GM19455 (cell line): ENCODE data around the gene CPHXL2.

Source experiments
- ATAC-seq: cut with Tn5 transposase; IDR thresholded peaks from one replicate; pipeline ENCODE4 v1.9.1; 2021; ENCODE audit not compliant: unreplicated experiment

Gene CPHXL2

GRCh38 chr16:75676909-75677308, at the start of gene CPHXL2:
Gene CPHXL2 (minus strand): TSS chr16:75677009. CDS start chr16:75676999, 10 bp downstream.
- ATAC-seq = no peak

DNA sequence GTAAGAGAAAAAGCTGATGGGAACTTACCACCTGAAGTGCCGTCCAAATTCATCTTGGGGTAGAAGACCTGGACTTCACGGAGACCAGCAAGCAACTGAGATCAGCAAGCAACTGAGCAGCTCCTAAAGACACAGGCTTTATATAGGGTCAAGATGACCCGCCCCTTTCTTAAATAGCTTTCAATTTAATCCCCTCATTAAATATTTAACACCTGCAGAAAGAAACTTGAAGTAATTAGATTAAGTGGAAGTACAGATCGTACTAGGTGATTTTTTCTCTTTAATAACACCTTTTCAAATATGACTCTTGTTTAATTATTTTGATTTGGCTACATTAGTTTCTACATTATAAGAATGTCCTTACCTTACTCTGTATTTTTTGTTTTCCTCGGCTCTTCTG, 49.6 kb upstream of the CPHXL2 start, which contains the start of gene CPHXL:
Gene CPHXL, minus strand, starts transcription at position 101 of the 400 bp plus-strand sequence. Its CDS starts 48 bp downstream, at position 53.
- ATAC-seq = no peak

DNA sequence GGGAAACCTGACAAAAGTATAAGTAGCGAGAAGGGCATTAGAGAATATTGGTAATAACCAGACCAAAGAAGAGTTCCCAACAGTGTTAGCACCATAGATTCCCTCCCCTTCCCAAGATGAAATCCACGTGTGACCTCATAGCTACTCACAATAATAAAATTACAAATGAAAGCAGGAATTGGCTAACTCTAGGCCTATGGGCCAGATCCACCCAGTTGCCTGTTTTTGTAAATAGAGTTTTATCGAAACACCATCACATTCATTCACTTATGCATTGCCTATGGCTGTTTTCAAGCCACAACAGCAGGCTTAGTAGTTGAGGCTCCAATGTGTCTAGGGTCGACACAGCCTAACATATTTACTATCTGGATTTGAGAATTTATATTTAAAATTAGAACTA, 41.6 kb upstream of the CPHXL2 start:
- ATAC-seq = no peak

- no peak for ATAC-seq
These were observed 37.9 kb upstream of the CPHXL2 start for GRCh38 chr16:75714661-75715060.

DNA sequence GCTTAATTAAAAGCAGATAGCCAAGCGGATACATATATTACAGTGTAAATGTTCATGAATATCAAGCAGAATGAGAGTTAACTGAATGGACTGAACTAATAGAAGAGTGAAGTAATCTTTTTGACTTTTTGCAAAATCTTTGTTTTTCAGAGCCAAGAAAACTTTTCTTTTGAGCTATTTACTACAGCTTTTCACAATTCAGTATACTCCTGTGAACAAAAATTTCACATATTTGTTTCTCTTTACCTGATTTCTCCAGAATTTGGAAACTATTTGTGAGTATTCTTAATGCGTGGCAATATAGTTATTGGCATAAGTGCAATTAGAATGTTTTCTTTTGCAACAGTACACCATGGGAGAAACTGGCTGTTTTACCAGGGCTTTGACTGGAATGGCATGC, 33.5 kb upstream of the CPHXL2 start:
- ATAC-seq = no peak

DNA sequence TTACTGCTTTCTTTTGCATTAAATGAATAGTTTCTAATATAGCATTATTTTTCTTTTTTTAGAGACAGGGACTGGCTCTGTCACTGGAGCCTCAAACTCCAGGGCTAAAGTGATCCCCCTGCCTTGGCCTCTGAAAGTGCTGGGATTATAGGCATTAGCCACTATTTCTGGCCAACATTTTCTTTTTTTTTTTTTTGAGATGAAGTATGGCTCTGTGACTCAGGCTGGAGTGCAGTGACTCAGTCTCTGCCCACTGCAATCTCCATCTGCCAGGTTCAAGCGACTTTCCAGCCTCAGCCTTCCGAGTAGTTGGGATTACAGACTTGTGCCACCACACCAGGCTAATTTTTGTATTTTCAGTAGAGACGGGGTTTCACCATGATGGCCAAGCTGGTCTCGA, 26.5 kb upstream of the CPHXL2 start:
- no peak for ATAC-seq

- no peak for ATAC-seq
These were observed 25.4 kb upstream of the CPHXL2 start for GRCh38 chr16:75702242-75702641.

- ATAC-seq = no peak
These were observed 24.6 kb upstream of the CPHXL2 start, which contains the start of gene DUXB for GRCh38 chr16:75701361-75701760. Gene DUXB (minus strand): TSS chr16:75701461. CDS start chr16:75701418, 43 bp downstream.

GRCh38 chr16:75697571-75697970, 20.8 kb upstream of the CPHXL2 start:
- ATAC-seq = no peak

DNA sequence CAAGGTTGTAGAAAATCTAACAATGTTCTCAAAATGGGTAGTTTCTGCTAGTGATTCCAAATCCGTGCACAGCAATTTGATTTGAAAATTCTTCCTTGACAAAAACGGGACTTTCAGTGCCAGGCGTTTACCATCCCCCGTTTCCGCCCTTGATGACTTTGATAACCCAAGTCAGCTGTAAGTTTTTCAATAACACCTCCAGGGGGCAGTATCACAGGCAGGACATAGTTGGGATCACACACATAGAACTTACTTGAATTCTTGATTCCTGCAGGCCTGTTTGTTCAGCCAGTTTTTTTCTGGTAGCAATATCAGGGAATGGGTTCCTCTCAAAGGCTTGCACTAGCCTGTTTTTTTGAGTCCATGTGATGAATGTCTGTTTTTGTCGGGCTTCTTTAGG, 18.9 kb upstream of the CPHXL2 start:
- ATAC-seq = no peak

GRCh38 chr16:75687361-75687760, 10.6 kb upstream of the CPHXL2 start:
- ATAC-seq = no peak

- ATAC-seq = no peak
These were observed 5.5 kb upstream of the CPHXL2 start for GRCh38 chr16:75682308-75682707.

GRCh38 chr16:75679366-75679765, 2.6 kb upstream of the CPHXL2 start:
- ATAC-seq = no peak

DNA sequence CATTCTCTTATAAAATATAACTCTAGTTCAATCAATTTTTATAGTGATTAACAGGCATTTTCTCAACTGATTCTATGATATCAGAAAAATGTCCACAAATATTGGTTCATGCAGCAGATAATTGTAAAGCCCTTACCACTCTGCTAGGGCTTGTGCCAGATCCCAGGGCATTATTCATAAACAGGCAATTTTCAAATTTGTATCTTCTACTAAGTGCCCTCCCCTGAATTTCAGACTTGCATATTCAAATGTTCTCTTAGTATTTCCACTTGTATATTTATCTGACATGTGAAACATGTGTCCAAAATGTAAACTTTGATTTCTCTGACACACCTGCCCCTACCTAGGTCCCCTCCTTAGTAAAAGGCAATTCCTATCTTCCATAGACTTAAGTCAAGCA, 9.3 kb downstream of the CPHXL2 start:
- no peak for ATAC-seq

- ATAC-seq = no peak
These were observed 16.0 kb downstream of the CPHXL2 start for GRCh38 chr16:75660726-75661302.

- no peak for ATAC-seq
These were observed 16.5 kb downstream of the CPHXL2 start for GRCh38 chr16:75660321-75660720.

GRCh38 chr16:75658175-75658574, 18.6 kb downstream of the CPHXL2 start:
- no peak for ATAC-seq

GRCh38 chr16:75653922-75654321, 22.9 kb downstream of the CPHXL2 start:
- no peak for ATAC-seq

- peak; percentile 43 for ATAC-seq
These were observed 28.3 kb downstream of the CPHXL2 start for GRCh38 chr16:75648265-75649076.

GRCh38 chr16:75647492-75648264, 29.1 kb downstream of the CPHXL2 start, which contains the start of the genes KARS1 and TERF2IP:
Gene KARS1 (minus strand): TSS chr16:75647665. CDS start chr16:75647639, 26 bp downstream.
Gene TERF2IP (plus strand): TSS chr16:75647773. CDS start chr16:75647883, 110 bp downstream.
- ATAC-seq = peak; percentile 82

GRCh38 chr16:75647112-75647491, 29.7 kb downstream of the CPHXL2 start:
- ATAC-seq = peak; percentile 27
